Measurements from ENCODE around the gene C5orf47. TPM values are rescaled to one million over a fixed set of nuclear protein-coding genes. Genes with fewer than 3 reads are reported as not detected.

The C5orf47 gene
- total RNA-seq, 4 donors from 2014 or later: not detected

DNA sequence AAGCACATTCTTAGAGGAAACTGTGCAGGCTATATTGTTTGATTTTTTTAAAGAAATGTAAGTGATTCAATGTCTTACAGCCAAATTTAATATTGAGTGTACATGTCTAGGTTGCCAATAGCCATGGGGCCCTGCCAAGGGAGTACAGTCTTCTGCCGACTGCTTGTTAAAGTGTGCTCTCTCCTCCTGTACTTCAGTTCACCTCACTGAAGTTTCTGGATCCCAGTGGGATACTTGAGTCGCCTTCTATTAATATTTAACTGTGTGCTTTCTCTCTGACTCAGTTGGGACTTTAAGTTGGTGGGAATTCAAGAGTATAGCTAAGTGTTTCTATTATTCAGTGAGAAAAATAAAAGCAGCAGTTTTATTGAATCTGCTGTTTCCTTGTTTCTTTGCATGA, 44.5 kb upstream of the C5orf47 start:
- peaks cover 3 to 35% (median 7%) of the 10 kb centered on the region in 3 donors for H3K4me1 ChIP-seq
- no peak overlapping the region for H3K4me3 ChIP-seq
- H3K36me3 ChIP-seq: peaks cover 0 to 45% of the 10 kb centered on the region in 2 donors
- 39 to 51% methylated on average over 2 of the region's 2 CpGs for WGBS, 2 donors (ENCODE audit: low coverage in 1 of 2)
- no peak overlapping the region for H3K27ac ChIP-seq
- H3K27me3 ChIP-seq: no peaks in the 10 kb centered on the region
- no peaks in the 10 kb centered on the region for H3K9me3 ChIP-seq
- TF ChIP-seq, protein P1, sequence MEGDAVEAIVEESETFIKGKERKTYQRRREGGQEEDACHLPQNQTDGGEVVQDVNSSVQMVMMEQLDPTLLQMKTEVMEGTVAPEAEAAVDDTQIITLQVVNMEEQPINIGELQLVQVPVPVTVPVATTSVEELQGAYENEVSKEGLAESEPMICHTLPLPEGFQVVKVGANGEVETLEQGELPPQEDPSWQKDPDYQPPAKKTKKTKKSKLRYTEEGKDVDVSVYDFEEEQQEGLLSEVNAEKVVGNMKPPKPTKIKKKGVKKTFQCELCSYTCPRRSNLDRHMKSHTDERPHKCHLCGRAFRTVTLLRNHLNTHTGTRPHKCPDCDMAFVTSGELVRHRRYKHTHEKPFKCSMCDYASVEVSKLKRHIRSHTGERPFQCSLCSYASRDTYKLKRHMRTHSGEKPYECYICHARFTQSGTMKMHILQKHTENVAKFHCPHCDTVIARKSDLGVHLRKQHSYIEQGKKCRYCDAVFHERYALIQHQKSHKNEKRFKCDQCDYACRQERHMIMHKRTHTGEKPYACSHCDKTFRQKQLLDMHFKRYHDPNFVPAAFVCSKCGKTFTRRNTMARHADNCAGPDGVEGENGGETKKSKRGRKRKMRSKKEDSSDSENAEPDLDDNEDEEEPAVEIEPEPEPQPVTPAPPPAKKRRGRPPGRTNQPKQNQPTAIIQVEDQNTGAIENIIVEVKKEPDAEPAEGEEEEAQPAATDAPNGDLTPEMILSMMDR (IDR thresholded peaks at IDR 0.05): no peak
- TF ChIP-seq EP300 (IDR thresholded peaks at IDR 0.05) (no peak), POLR2A (IDR thresholded peaks at IDR 0.05) (no peak), POLR2AphosphoS5 (IDR thresholded peaks at IDR 0.05) (no peak)
- ATAC-seq: no peak

DNA sequence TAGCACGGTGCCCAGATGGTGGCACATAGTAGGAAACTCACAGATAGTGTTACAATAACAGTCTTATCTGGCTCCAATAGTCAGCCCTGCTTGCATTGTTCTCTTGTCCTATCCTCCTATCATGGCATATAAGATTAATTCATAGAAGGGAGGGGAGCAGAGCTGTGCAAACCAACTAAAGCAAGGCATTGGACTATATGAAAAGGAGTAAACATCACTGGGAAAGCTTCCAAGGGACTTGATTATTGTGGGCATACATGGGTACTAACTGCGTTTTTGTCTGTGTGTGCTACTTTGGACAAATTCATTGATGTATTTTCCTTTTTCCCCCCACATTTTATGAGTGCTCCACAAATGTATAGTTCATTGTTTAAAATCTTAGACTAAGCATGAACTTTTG, 43.8 kb upstream of the C5orf47 start:
- H3K36me3 ChIP-seq: peaks cover 2 to 52% of the 10 kb centered on the region in 2 donors
- no peak for ATAC-seq
- no peak overlapping the region for H3K4me3 ChIP-seq
- no peaks in the 10 kb centered on the region for H3K9me3 ChIP-seq
- H3K4me1 ChIP-seq: peaks cover 3 to 35% (median 7%) of the 10 kb centered on the region in 3 donors
- no peak overlapping the region for H3K27ac ChIP-seq
- no peaks in the 10 kb centered on the region for H3K27me3 ChIP-seq
- 80 to 88% methylated on average over 1 to 2 of the region's 2 CpGs for WGBS, 2 donors (ENCODE audit: low coverage in 1 of 2)
- TF ChIP-seq, protein P1 (IDR thresholded peaks at IDR 0.05): no peak
- TF ChIP-seq POLR2AphosphoS5 (IDR thresholded peaks at IDR 0.05) (no peak), EP300 (IDR thresholded peaks at IDR 0.05) (no peak), POLR2A (IDR thresholded peaks at IDR 0.05) (no peak)

DNA sequence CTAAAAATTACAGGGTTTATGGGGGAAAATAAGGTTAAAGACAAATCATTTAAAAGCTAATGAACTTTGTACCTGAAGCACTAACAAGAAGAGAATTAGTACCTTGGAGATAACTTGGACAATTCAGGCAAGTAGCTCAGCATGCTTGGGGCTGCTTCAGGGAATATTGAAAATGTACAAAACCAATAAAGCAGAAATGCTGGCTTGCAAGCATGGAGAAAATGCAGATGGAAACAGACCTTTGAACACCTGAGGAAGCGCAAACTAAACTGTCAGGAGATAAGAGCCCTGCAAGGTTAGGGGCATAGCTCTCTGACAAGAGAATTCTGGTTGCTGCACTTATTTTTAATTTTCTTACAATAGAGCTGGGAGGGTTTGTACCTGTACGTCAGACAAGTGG, 42.6 kb upstream of the C5orf47 start:
- no peak overlapping the region for H3K27ac ChIP-seq
- no peak for TF ChIP-seq POLR2A (IDR thresholded peaks at IDR 0.05)
- TF ChIP-seq POLR2AphosphoS5 (IDR thresholded peaks at IDR 0.05): no peak
- H3K27me3 ChIP-seq: no peaks in the 10 kb centered on the region
- H3K36me3 ChIP-seq: peaks cover 2 to 64% of the 10 kb centered on the region in 2 donors
- ATAC-seq: no peak
- WGBS, 2 donors (ENCODE audit: low coverage in 1 of 2): 91 to 100% methylated on average over 2 of the region's 2 CpGs
- H3K4me1 ChIP-seq: peaks cover 3 to 35% (median 7%) of the 10 kb centered on the region in 3 donors
- no peaks in the 10 kb centered on the region for H3K9me3 ChIP-seq
- H3K4me3 ChIP-seq: no peak overlapping the region

DNA sequence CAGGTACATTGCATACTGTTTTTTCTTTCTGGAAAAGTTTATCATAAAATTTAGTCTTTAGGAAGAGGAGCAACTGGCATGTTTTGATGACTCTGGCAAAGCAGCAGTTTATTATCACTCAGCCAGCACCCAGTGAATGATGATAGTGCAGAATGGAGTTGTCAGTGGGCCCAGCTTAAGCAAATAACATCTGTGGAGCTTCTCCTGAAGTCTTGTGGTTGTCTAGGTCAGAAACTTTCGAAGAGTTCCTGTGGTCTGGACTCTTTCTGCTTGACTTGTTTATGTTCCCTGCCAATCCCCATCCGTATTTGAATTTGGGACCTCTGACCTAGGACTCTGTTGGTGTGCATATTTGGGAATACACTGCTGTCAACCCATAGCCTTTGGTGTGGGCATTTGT, 38.1 kb upstream of the C5orf47 start:
- no peaks in the 10 kb centered on the region for H3K9me3 ChIP-seq
- no peak overlapping the region for H3K27ac ChIP-seq
- H3K27me3 ChIP-seq: no peaks in the 10 kb centered on the region
- H3K4me1 ChIP-seq: peaks cover 0 to 24% (median 5%) of the 10 kb centered on the region in 3 donors
- peaks cover 2 to 96% of the 10 kb centered on the region in 2 donors for H3K36me3 ChIP-seq
- 24 to 33% methylated on average over 1 to 2 of the region's 2 CpGs for WGBS, 2 donors (ENCODE audit: low coverage in 1 of 2)
- ATAC-seq: no peak
- H3K4me3 ChIP-seq: no peak overlapping the region
- no peak for TF ChIP-seq EP300 (IDR thresholded peaks at IDR 0.05)
- no peak for TF ChIP-seq POLR2AphosphoS5 (IDR thresholded peaks at IDR 0.05)
- no peak for TF ChIP-seq POLR2A (IDR thresholded peaks at IDR 0.05)
- TF ChIP-seq, protein P1 (IDR thresholded peaks at IDR 0.05): no peak

DNA sequence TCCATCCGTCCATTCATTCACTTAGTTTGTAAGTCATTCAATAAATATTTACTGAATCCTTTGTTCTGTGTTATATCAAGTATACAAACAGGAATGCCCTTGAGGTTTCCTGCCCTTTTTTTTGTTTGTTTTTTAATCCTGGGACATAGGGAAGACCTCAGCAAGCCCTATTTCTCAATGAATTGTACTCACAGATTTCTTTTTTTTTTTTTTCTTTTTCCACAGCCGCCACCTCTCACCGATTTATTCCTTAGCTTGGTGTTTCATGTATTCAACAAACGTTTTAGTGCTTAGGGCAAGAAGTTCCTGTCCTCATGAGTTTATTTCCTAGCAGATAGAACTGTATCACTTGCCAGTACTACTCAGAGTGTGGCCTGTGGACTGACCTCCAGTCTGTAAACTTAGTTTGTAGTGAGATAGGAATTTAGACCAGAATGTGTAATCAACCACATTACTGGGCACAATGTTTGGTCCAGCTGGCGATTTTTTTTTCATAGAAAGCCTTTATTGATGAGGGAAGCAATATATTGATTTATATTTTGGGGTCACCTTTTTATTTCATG, 35.4 kb upstream of the C5orf47 start:
- H3K4me1 ChIP-seq: peaks cover 0 to 32% (median 5%) of the 10 kb centered on the region in 3 donors
- TF ChIP-seq, protein P1 (IDR thresholded peaks at IDR 0.05): no peak
- peak; percentile 28 for TF ChIP-seq POLR2AphosphoS5 (IDR thresholded peaks at IDR 0.05)
- TF ChIP-seq POLR2A (IDR thresholded peaks at IDR 0.05): no peak
- no peak for TF ChIP-seq EP300 (IDR thresholded peaks at IDR 0.05)
- H3K4me3 ChIP-seq: no peak overlapping the region
- WGBS, 2 donors (ENCODE audit: low coverage in 1 of 2): 64 to 71% methylated on average over 4 to 5 of the region's 5 CpGs
- no peak for ATAC-seq
- H3K36me3 ChIP-seq: peaks cover 2 to 82% of the 10 kb centered on the region in 2 donors
- H3K27ac ChIP-seq: peak overlapping the region; percentile 43 to 80 (median 72)
- H3K27me3 ChIP-seq: no peaks in the 10 kb centered on the region
- no peaks in the 10 kb centered on the region for H3K9me3 ChIP-seq

Measured in gastroesophageal sphincter (tissue), 4 donors.